ENCODE measurements around the gene PTPRCAP. TPM values are rescaled to one million over a fixed set of nuclear protein-coding genes. Genes with fewer than 3 reads are reported as not detected.

The PTPRCAP gene
- polyA plus RNA-seq, 3 donors, result 2.1 to 14.3 (median 2.8) TPM

- H3K4me3 Mint-ChIP-seq, result no peak overlapping the region
- Histone ChIP-seq H3K9me3 (replicated peaks in 1 of 2; ENCODE audit: control insufficient read depth in 1 of 2, insufficient read depth in 1 of 2, low read length in 2 of 2) (no peaks in the 10 kb centered on the region), H3K79me2 (ENCODE audit: insufficient read depth, low read length) (peaks cover 61% of the 10 kb centered on the region), H3K9ac (ENCODE audit: insufficient read depth, low read length, poor library complexity, severe bottlenecking) (no peak overlapping the region), H3K27me3 (ENCODE audit: control insufficient read depth in 2 of 2, insufficient read depth in 2 of 2, low read length in 2 of 2) (no peaks in the 10 kb centered on the region), H3K4me3 (replicated peaks in 1 of 3; ENCODE audit: low read depth in 2 of 3, low read length in 3 of 3) (no peak overlapping the region), H3K4me2 (replicated peaks; ENCODE audit: extremely low read depth, low read length, poor library complexity, severe bottlenecking) (no peak overlapping the region), H4K20me1 (ENCODE audit: insufficient read depth, low read length) (peaks cover 75% of the 10 kb centered on the region), H3K27ac (ENCODE audit: low read depth in 1 of 2, low read length in 2 of 2) (peak overlapping the region in 1 of 2 donors; percentile 20), H2AFZ (ENCODE audit: insufficient read depth, low read depth, low read length, poor library complexity, severe bottlenecking) (no peak overlapping the region), H3K36me3 (replicated peaks in 1 of 2; ENCODE audit: control insufficient read depth in 1 of 2, insufficient read depth in 2 of 2, low read length in 2 of 2) (peaks cover 39 to 59% of the 10 kb centered on the region in 2 donors), H3K4me1 (ENCODE audit: control insufficient read depth in 1 of 2, insufficient read depth in 2 of 2, low read length in 2 of 2) (peaks cover 30 to 57% of the 10 kb centered on the region in 2 donors)
- intact Hi-C loops (cut with micrococcal nuclease), result loop anchor here in 1 of 2 donors (10.0 kb wide), 1 partner anchor 552 kb away; the partner anchor contains the start of gene RCE1
- peaks cover 49% of the 10 kb centered on the region for H3K4me1 Mint-ChIP-seq
- H3K36me3 Mint-ChIP-seq, result peaks cover 39 to 48% of the 10 kb centered on the region in 2 donors
- WGBS (ENCODE audit: insufficient coverage), result 0% methylated on average over 5 of the region's 13 CpGs
- H3K27me3 Mint-ChIP-seq (ENCODE audit: low read depth in 3 of 3), result peaks cover 0 to 3% (median 0%) of the 10 kb centered on the region in 3 donors
- TF ChIP-seq, protein P1, sequence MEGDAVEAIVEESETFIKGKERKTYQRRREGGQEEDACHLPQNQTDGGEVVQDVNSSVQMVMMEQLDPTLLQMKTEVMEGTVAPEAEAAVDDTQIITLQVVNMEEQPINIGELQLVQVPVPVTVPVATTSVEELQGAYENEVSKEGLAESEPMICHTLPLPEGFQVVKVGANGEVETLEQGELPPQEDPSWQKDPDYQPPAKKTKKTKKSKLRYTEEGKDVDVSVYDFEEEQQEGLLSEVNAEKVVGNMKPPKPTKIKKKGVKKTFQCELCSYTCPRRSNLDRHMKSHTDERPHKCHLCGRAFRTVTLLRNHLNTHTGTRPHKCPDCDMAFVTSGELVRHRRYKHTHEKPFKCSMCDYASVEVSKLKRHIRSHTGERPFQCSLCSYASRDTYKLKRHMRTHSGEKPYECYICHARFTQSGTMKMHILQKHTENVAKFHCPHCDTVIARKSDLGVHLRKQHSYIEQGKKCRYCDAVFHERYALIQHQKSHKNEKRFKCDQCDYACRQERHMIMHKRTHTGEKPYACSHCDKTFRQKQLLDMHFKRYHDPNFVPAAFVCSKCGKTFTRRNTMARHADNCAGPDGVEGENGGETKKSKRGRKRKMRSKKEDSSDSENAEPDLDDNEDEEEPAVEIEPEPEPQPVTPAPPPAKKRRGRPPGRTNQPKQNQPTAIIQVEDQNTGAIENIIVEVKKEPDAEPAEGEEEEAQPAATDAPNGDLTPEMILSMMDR (IDR thresholded peaks at IDR 0.05), result no peak
- peak overlapping the region in 3 of 7 donors; percentile 25 to 72 (median 52) for H3K27ac Mint-ChIP-seq
- H3K9me3 Mint-ChIP-seq, result no peaks in the 10 kb centered on the region
- DNase-seq, result no peak
Observed at GRCh38 chr11:67396587-67397389, 40.7 kb downstream of the PTPRCAP start.

DNA sequence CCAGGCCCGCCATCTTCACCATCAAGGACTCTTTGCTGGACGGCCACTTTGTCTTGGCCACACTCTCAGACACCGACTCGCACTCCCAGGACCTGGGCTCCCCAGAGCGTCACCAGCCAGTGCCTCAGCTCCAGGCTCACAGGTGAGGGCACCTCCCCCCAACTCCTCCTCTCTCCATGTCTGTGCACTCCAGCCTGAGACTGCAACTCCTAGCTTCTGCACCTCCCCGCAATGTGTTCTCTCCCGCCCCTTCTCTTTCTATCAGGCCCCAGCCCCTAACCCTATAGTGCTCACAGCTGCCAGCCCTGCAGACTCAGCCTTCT, 41.3 kb downstream of the PTPRCAP start:
- Histone ChIP-seq H3K79me2 (ENCODE audit: insufficient read depth, low read length) (peaks cover 62% of the 10 kb centered on the region), H2AFZ (ENCODE audit: insufficient read depth, low read depth, low read length, poor library complexity, severe bottlenecking) (no peak overlapping the region), H3K4me3 (replicated peaks in 1 of 3; ENCODE audit: low read depth in 2 of 3, low read length in 3 of 3) (no peak overlapping the region), H3K4me1 (ENCODE audit: control insufficient read depth in 1 of 2, insufficient read depth in 2 of 2, low read length in 2 of 2) (peaks cover 33 to 61% of the 10 kb centered on the region in 2 donors), H3K27ac (ENCODE audit: low read depth in 1 of 2, low read length in 2 of 2) (peak overlapping the region in 1 of 2 donors; percentile 9), H3K4me2 (replicated peaks; ENCODE audit: extremely low read depth, low read length, poor library complexity, severe bottlenecking) (no peak overlapping the region), H3K9me3 (replicated peaks in 1 of 2; ENCODE audit: control insufficient read depth in 1 of 2, insufficient read depth in 1 of 2, low read length in 2 of 2) (no peaks in the 10 kb centered on the region), H3K27me3 (ENCODE audit: control insufficient read depth in 2 of 2, insufficient read depth in 2 of 2, low read length in 2 of 2) (no peaks in the 10 kb centered on the region), H4K20me1 (ENCODE audit: insufficient read depth, low read length) (peaks cover 73% of the 10 kb centered on the region), H3K9ac (ENCODE audit: insufficient read depth, low read length, poor library complexity, severe bottlenecking) (no peak overlapping the region), H3K36me3 (replicated peaks in 1 of 2; ENCODE audit: control insufficient read depth in 1 of 2, insufficient read depth in 2 of 2, low read length in 2 of 2) (peaks cover 39 to 59% of the 10 kb centered on the region in 2 donors)
- H3K27ac Mint-ChIP-seq, result no peak overlapping the region
- peaks cover 0 to 3% (median 0%) of the 10 kb centered on the region in 3 donors for H3K27me3 Mint-ChIP-seq (ENCODE audit: low read depth in 3 of 3)
- intact Hi-C loops (cut with micrococcal nuclease), result loop anchor here in 1 of 2 donors (10.0 kb wide), 1 partner anchor 551 kb away; the partner anchor contains the start of gene RCE1
- peaks cover 39 to 48% of the 10 kb centered on the region in 2 donors for H3K36me3 Mint-ChIP-seq
- TF ChIP-seq, protein P1 (IDR thresholded peaks at IDR 0.05), result no peak
- WGBS (ENCODE audit: insufficient coverage), result 92% methylated on average over 7 of the region's 7 CpGs
- H3K4me3 Mint-ChIP-seq, result no peak overlapping the region
- DNase-seq, result no peak
- peaks cover 51% of the 10 kb centered on the region for H3K4me1 Mint-ChIP-seq
- no peaks in the 10 kb centered on the region for H3K9me3 Mint-ChIP-seq
